K562 (cell line): ENCODE measurements around the gene RCL1. TPM values are rescaled to one million over a fixed set of nuclear protein-coding genes. Genes with fewer than 3 reads are reported as not detected.

Source experiments
- BMI1 ChIP-seq: fragments of 150-350 bp; IDR thresholded peaks from 2 replicates; pipeline ENCODE4 v1.6.1; 2014; ENCODE audit warnings: low read length
- BRCA1 ChIP-seq, 2 experiments: fragments of 450-650 bp in 1 of 2; sonication (generic) in 1 of 2; formaldehyde crosslinking in 1 of 2; IDR thresholded peaks; 2 replicates each; pipeline versions ENCODE4 v1.5.0 to v1.6.1; 2017 to 2020; ENCODE audit warnings: mild to moderate bottlenecking in 1 of 2, missing genetic modification reagents in 1 of 2
- CBFA2T3 ChIP-seq: fragments of 450-650 bp; IDR thresholded peaks from 2 replicates; pipeline ENCODE4 v1.6.1; 2017
- DPF2 ChIP-seq: fragments of 450-650 bp; IDR thresholded peaks from 2 replicates; pipeline ENCODE4 v1.6.1; 2016
- EP300 ChIP-seq: IDR thresholded peaks from 2 replicates; pipeline ENCODE4 v1.6.1; 2012; ENCODE audit warnings: low read length, improper control_type of control experiment
- FOXK2 ChIP-seq, 2 experiments: fragments of 450-650 bp; IDR thresholded peaks in 1 of 2; conservative IDR thresholded peaks in 1 of 2; 2 replicates each; pipeline ENCODE4 v1.6.1; 2016; ENCODE audit warnings: low read depth in 2 of 2, mild to moderate bottlenecking in 1 of 2
- FOXP1 ChIP-seq: sonication (generic); formaldehyde crosslinking; IDR thresholded peaks from 2 replicates; pipeline ENCODE4 v1.8.0; 2022; ENCODE audit warnings: mild to moderate bottlenecking, missing genetic modification reagents
- HDAC2 ChIP-seq: fragments of 450-650 bp; IDR thresholded peaks from 2 replicates; pipeline ENCODE4 v1.6.1; 2016; ENCODE audit warnings: mild to moderate bottlenecking
- L3MBTL2 ChIP-seq: fragments of 450-650 bp; IDR thresholded peaks from 2 replicates; pipeline ENCODE4 v1.6.1; 2016; ENCODE audit warnings: mild to moderate bottlenecking, moderate library complexity
- MITF ChIP-seq: IDR thresholded peaks from 2 replicates; pipeline ENCODE4 v1.6.1; 2014; ENCODE audit warnings: antibody characterized with exemption
- MTA1 ChIP-seq: fragments of 450-650 bp; IDR thresholded peaks from 2 replicates; pipeline ENCODE4 v1.6.1; 2017; ENCODE audit warnings: borderline replicate concordance
- MTA2 ChIP-seq: fragments of 450-650 bp; IDR thresholded peaks from 2 replicates; pipeline ENCODE4 v1.6.1; 2016; ENCODE audit warnings: low read depth
- NBN ChIP-seq: fragments of 450-650 bp; IDR thresholded peaks from 2 replicates; pipeline ENCODE4 v1.6.1; 2016; ENCODE audit warnings: low read depth, mild to moderate bottlenecking
- NR2C2 ChIP-seq, 2 experiments: fragments of 200-800 bp in 1 of 2; sonication (Bioruptor generic) in 1 of 2; sonication (generic) in 1 of 2; formaldehyde crosslinking in 1 of 2; IDR thresholded peaks; 2 replicates each; pipeline versions ENCODE4 v1.6.1 to v1.8.0; 2016 to 2022; ENCODE audit warnings: mild to moderate bottlenecking in 1 of 2, missing compliant biosample characterization in 1 of 2, missing genetic modification characterization in 1 of 2, missing genetic modification reagents in 1 of 2
- POLR3G ChIP-seq: IDR thresholded peaks from 2 replicates; pipeline ENCODE4 v1.6.1; 2011; ENCODE audit not compliant: insufficient read length, insufficient replicate concordance; ENCODE audit errors: extremely low read depth
- PURB ChIP-seq: sonication (generic); formaldehyde crosslinking; IDR thresholded peaks from 2 replicates; pipeline ENCODE4 v1.9.0; 2021; ENCODE audit warnings: low read depth, mild to moderate bottlenecking, missing genetic modification reagents
- RBFOX2 ChIP-seq: fragments of 200-400 bp; formaldehyde crosslinking; IDR thresholded peaks from 2 replicates; pipeline ENCODE4 v1.6.1; 2017; ENCODE audit warnings: low read depth, mild to moderate bottlenecking, low read length, moderate library complexity
- SNAPC5 ChIP-seq: fragments of 250-450 bp; sonication (Bioruptor Pico); IDR thresholded peaks from 2 replicates; pipeline ENCODE4 v1.8.0; 2021; ENCODE audit warnings: moderate library complexity, mild to moderate bottlenecking, inconsistent platforms
- SOX6 ChIP-seq: fragments of 450-650 bp; IDR thresholded peaks from 2 replicates; pipeline ENCODE4 v1.6.1; 2014; ENCODE audit warnings: mild to moderate bottlenecking
- STAT5A ChIP-seq: IDR thresholded peaks from 2 replicates; pipeline ENCODE4 v1.6.1; 2012; ENCODE audit warnings: low read length, inconsistent platforms, borderline replicate concordance
- STAT6 ChIP-seq: sonication (generic); formaldehyde crosslinking; IDR thresholded peaks from 2 replicates; pipeline ENCODE4 v1.8.1; 2023; ENCODE audit warnings: mild to moderate bottlenecking, missing genetic modification reagents
- TFAP4 ChIP-seq: sonication (generic); formaldehyde crosslinking; IDR thresholded peaks from 2 replicates; pipeline ENCODE4 v1.8.0; 2022; ENCODE audit warnings: missing genetic modification reagents, mild to moderate bottlenecking, moderate library complexity, borderline replicate concordance
- ZC3H8 ChIP-seq: fragments of 450-650 bp; IDR thresholded peaks from 2 replicates; pipeline ENCODE4 v1.6.1; 2017
- ZNF282 ChIP-seq: sonication (generic); formaldehyde crosslinking; IDR thresholded peaks from 2 replicates; pipeline ENCODE4 v1.8.1; 2023; ENCODE audit warnings: missing genetic modification reagents
- ZSCAN32 ChIP-seq: fragments of 450-650 bp; formaldehyde crosslinking; IDR thresholded peaks from 2 replicates; pipeline ENCODE4 v1.4.0; 2020; ENCODE audit warnings: mild to moderate bottlenecking, moderate library complexity
- polyA plus RNA-seq, 8 experiments: library from polyadenylated mRNA; depleted of rRNA in 4 of 8; stranded (reverse) in 5 of 8; unstranded in 3 of 8; fragments of >200 nt; fragmentation: Nextera tagmentation in 2 of 8; fragmentation: Illumina TruSeq in 1 of 8; extraction: Ambion mirVana in 2 of 8; extraction: Trizol in 1 of 8; gene quantifications; 2 replicates each; pipeline versions ENCODE4 v1.2.1 to v1.2.3, GENCODE V29; 2011 to 2014; ENCODE audit warnings: inconsistent platforms in 1 of 8, missing spikeins in 1 of 8
- total RNA-seq, 7 experiments: library from RNA; depleted of rRNA in 6 of 7; stranded (reverse); fragments of >200 nt in 6 of 7; fragmentation: Illumina TruSeq in 2 of 7; extraction: Trizol in 2 of 7; gene quantifications; 2 replicates each; pipeline versions ENCODE4 v1.2.1 to v1.2.3, GENCODE V29; 2011 to 2021; ENCODE audit warnings: low replicate concordance in 1 of 7

The RCL1 gene
- total and polyA plus RNA-seq, 9 of the 15 experiments (the other 6 are each of a cell fraction or from before 2014, with no cell fraction given): 24.0 to 67.7 (median 38.6) TPM

- peak; percentile 53 to 62 for TF ChIP-seq FOXK2 (conservative IDR thresholded peaks at IDR 0.05 in 1 of 2, IDR thresholded peaks at IDR 0.05 in 1 of 2; ENCODE audit: low read depth in 2 of 2)
- no peak for TF ChIP-seq BRCA1 (IDR thresholded peaks at IDR 0.05)
- no peak for TF ChIP-seq BRCA1 (CRISPR knock-in tag; IDR thresholded peaks at IDR 0.05)
- peak; percentile 98 for TF ChIP-seq EP300
- no peak for TF ChIP-seq MITF
- no peak for TF ChIP-seq PURB (CRISPR knock-in tag)
- no peak for TF ChIP-seq FOXP1
- 0 out of 2 replicates have a peak, but pooled peaks have one; percentile 19 for TF ChIP-seq L3MBTL2
- TF ChIP-seq CBFA2T3: peak; percentile 100
- TF ChIP-seq BMI1: no peak
- peak; percentile 91 for TF ChIP-seq HDAC2
- peak; percentile 94 for TF ChIP-seq SOX6
- TF ChIP-seq DPF2: peak; percentile 96
- TF ChIP-seq NR2C2 (CRISPR knock-in tag; IDR thresholded peaks at IDR 0.05): 0 out of 2 replicates have a peak, but pooled peaks have one; percentile 40
- TF ChIP-seq NR2C2 (tag; IDR thresholded peaks at IDR 0.05): peak; percentile 76
- no peak for TF ChIP-seq POLR3G
- no peak for TF ChIP-seq ZNF282 (CRISPR knock-in tag)
- TF ChIP-seq RBFOX2: no peak
- no peak for TF ChIP-seq ZSCAN32 (CRISPR knock-in tag)
- TF ChIP-seq MTA1: peak; percentile 70; the same call in 1 of the 2 replicates
- TF ChIP-seq TFAP4 (CRISPR knock-in tag): 0 out of 2 replicates have a peak, but pooled peaks have one; percentile 33
- no peak for TF ChIP-seq SNAPC5 (CRISPR knock-in tag)
- no peak for TF ChIP-seq ZC3H8
- peak; percentile 93 for TF ChIP-seq NBN
- peak; percentile 97 for TF ChIP-seq MTA2
- no peak for TF ChIP-seq STAT6 (CRISPR knock-in tag)
- peak; percentile 98 for TF ChIP-seq STAT5A
Observed at GRCh38 chr9:4862506-4863250, 69.9 kb downstream of the RCL1 start (continued).
